LNCaP clone FGC (cell line): ENCODE data around the gene OSBPL9.
"Not testable (repeated sequence)": the region's sequence is repeated elsewhere in the genome, so short reads cannot be mapped to it uniquely, and the experiment has no call there.

Source experiments
- DNase-seq: peaks from one replicate; pipeline ENCODE4 v3.0.0-alpha.2; 2011; ENCODE audit warnings: low read depth
- H3K4me3 ChIP-seq: 2 replicates; pipeline ENCODE4 v1.5.1; 2011; ENCODE audit warnings: mild to moderate bottlenecking, low read depth, low read length, control low read depth
- CTCF ChIP-seq: IDR thresholded peaks from 2 replicates; pipeline ENCODE4 v1.5.1; 2012; ENCODE audit warnings: mild to moderate bottlenecking; ENCODE audit not compliant: control insufficient read depth, insufficient read depth; ENCODE audit errors: extremely low read depth

The OSBPL9 gene

GRCh38 chr1:51791888-51792287, 175.0 kb downstream of the OSBPL9 start:
- no peak for TF ChIP-seq CTCF
- DNase-seq, result no peak
- no peak overlapping the region for H3K4me3 ChIP-seq

GRCh38 chr1:51792864-51793263, 176.0 kb downstream of the OSBPL9 start:
- no peak for DNase-seq
- TF ChIP-seq CTCF, result no peak
- no peak overlapping the region for H3K4me3 ChIP-seq

- no peak for TF ChIP-seq CTCF
- H3K4me3 ChIP-seq, result no peak overlapping the region
- no peak for DNase-seq
These were observed 177.4 kb downstream of the OSBPL9 start for GRCh38 chr1:51794260-51794659.

- H3K4me3 ChIP-seq, result no peak overlapping the region
- no peak for DNase-seq
- no peak for TF ChIP-seq CTCF
These were observed 178.0 kb downstream of the OSBPL9 start for GRCh38 chr1:51794868-51795267.

GRCh38 chr1:51799372-51799771, 182.5 kb downstream of the OSBPL9 start:
- TF ChIP-seq CTCF, result no peak
- no peak for DNase-seq
- no peak overlapping the region for H3K4me3 ChIP-seq

GRCh38 chr1:51814513-51814912, 197.6 kb downstream of the OSBPL9 start:
- no peak for DNase-seq
- H3K4me3 ChIP-seq, result no peak overlapping the region
- no peak for TF ChIP-seq CTCF

GRCh38 chr1:51818487-51818886, 201.6 kb downstream of the OSBPL9 start:
- no peak overlapping the region for H3K4me3 ChIP-seq
- DNase-seq, result no peak
- no peak for TF ChIP-seq CTCF

GRCh38 chr1:51819021-51819420, 202.1 kb downstream of the OSBPL9 start:
- not testable (repeated sequence) for H3K4me3 ChIP-seq, DNase-seq
